GM10266 (cell line): Measurements from ENCODE around the gene EGFLAM.

Experiments
- DNase-seq: peaks from one replicate; pipeline ENCODE4 v3.0.0; 2012; ENCODE audit errors: extremely low spot score
- CTCF ChIP-seq: IDR thresholded peaks from 2 replicates; pipeline ENCODE4 v1.5.1; 2012; ENCODE audit warnings: mild to moderate bottlenecking, low read depth; ENCODE audit not compliant: control insufficient read depth, insufficient read depth; ENCODE audit errors: missing control alignments

EGFLAM gene

DNA sequence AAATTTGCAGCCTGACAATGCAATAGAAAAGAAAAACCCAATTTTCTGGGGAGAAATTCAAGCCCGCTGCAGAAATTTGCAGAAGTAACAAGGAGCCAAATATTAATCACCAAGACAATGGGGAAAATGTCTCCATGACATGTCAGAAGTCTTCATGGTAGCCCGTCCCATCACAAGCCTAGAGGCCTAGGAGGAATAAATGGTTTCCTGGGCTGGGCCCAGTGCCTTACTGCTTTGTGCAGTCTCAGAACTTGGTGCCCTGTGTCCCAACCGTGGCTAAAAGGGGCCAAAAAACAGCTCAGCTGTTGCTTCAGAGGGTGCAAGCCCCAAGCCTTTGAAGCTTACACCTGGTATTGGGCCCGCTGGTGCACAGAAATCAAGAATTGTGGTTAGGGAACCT lies 23.6 kb upstream of the EGFLAM start:
- no peak for DNase-seq
- no peak for TF ChIP-seq CTCF

DNA sequence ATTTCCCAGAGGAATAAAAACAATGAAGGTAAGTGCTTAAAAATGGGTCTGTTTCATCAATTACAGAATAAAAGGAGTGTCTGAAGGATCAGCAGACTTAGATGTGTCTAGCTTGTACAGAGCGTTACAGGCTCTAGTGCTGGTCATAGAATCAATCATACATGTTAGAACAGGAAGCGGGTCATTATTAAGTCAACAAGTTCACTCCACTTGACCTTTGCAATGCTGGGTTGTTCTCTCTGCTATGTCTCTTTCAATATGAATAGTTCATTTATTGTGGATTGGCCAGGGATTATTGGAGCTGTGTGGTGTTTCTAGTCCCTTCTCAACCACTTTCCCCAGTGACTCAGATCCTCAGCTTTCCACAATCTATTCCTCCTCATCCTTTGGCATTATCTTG lies 20.7 kb upstream of the EGFLAM start:
- TF ChIP-seq CTCF, result no peak
- DNase-seq, result no peak

DNA sequence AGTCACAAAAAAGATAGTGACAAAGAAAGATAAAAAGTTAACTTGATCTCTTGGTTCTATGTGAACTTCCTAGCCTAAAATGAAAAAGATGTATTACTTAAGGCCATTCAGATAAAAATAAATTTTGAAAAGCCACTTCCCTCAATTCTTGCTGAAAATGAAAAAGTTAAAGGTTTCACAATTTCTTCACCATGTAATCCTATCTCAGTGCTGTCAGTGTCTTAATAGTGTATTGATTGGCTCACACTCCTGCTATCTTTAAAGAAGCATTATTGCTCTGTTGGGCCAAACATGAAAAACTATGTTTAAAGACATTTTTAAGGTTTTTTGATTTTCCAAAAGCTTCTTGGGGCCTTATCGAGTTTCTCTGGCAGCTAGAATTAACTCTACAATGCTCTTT lies 18.1 kb upstream of the EGFLAM start:
- DNase-seq, result no peak
- TF ChIP-seq CTCF, result no peak

- no peak for DNase-seq
- no peak for TF ChIP-seq CTCF
Measured at GRCh38 chr5:38241655-38242054, 16.7 kb upstream of the EGFLAM start.

GRCh38 chr5:38245307-38245706 lies 13.1 kb upstream of the EGFLAM start:
- TF ChIP-seq CTCF, result no peak
- DNase-seq, result no peak

DNA sequence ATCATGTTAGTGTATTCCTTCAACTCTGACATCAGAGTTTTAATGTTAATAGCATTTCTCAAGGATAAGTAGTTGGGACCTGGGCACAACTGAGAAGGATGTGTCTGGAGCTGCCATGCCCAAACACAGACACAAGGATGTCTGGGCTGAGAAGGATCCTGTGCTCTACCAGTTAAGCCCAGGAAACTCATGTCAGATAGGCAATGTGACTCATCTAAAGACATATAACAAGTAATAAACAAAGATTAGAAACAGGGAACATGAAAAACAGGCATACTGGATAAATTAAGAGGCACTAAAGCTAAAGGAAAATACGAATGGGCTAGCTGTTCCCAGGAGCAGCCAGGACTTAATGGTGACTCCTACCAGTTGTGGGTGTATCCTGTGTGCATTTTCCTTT lies 9.1 kb upstream of the EGFLAM start:
- TF ChIP-seq CTCF, result no peak
- DNase-seq, result no peak

- TF ChIP-seq CTCF, result no peak
Measured at GRCh38 chr5:38249812-38250211, 8.5 kb upstream of the EGFLAM start.

More at GRCh38 chr5:38249812-38250211, 8.5 kb upstream of the EGFLAM start:
- no peak for DNase-seq
